HepG2 (cell line): ENCODE data around the gene EIF4E. TPM values are rescaled to one million over a fixed set of nuclear protein-coding genes. Genes with fewer than 3 reads are reported as not detected.

Experiments
- ATAC-seq: fragments of 200-7000 bp; cut with Tn5 transposase; 3 replicates; pipeline ENCODE4 v1.9.1; 2020; ENCODE audit warnings: mild to moderate bottlenecking, moderate library complexity
- BruUV-seq: library from RNA; stranded (reverse); fragments of 400-500 nt; replicated peaks from 2 replicates; lab custom pipeline; 2021; lab: Mats Ljungman, UMichigan
- CTCF ChIA-PET: fragments of 300-600 bp; formaldehyde crosslinking; extraction: SDS; loops from one replicate; lab custom pipeline; 2021; ENCODE audit warnings: low total read pairs, inconsistent platforms, low intra/inter-chr PET ratio; lab: Yijun Ruan, JAX
- POLR2A ChIA-PET: fragments of 350-600 bp; sonication (Branson Sonifier 250); formaldehyde crosslinking; loops from one replicate; lab custom pipeline; 2020; ENCODE audit warnings: antibody characterized with exemption, inconsistent platforms; lab: Yijun Ruan, JAX
- DNase-seq: peaks from one replicate; pipeline ENCODE4 v3.0.0-alpha.2; 2015; ENCODE audit warnings: low spot score
- FAIRE-seq: peaks from 3 replicates; lab custom pipeline; 2011; peaks lifted over from hg19 to GRCh38; lab: Jason Lieb, UNC
- H2AFZ ChIP-seq: one replicate; pipeline ENCODE4 v1.6.1; 2011; ENCODE audit warnings: low read length, inconsistent platforms
- H3K27ac ChIP-seq: fragments of 300-600 bp; 3 replicates; pipeline ENCODE4 v1.8.0; 2011; ENCODE audit warnings: mixed run types, mild to moderate bottlenecking, mixed read lengths, low read length, inconsistent platforms; ENCODE audit not compliant: insufficient read depth; ENCODE audit errors: extremely low read length
- H3K27me3 ChIP-seq, 2 experiments: fragments of 200-600 bp in 1 of 2; 2 replicates in 1 of 2; 3 replicates in 1 of 2; pipeline versions ENCODE4 v1.6.0 to v1.8.0; 2011; ENCODE audit warnings: low read length in 2 of 2, mild to moderate bottlenecking in 2 of 2, moderate library complexity in 2 of 2, inconsistent platforms in 1 of 2; ENCODE audit not compliant: insufficient read depth in 2 of 2, control insufficient read depth in 1 of 2
- H3K36me3 ChIP-seq, 2 experiments: fragments of 200-600 bp in 1 of 2; replicated peaks in 1 of 2; 2 replicates in 1 of 2; 3 replicates in 1 of 2; pipeline versions ENCODE4 v1.5.1 to v1.8.0; 2011; ENCODE audit warnings: low read length in 2 of 2, inconsistent platforms in 1 of 2; ENCODE audit not compliant: insufficient read depth in 2 of 2, control insufficient read depth in 1 of 2
- H3K4me1 ChIP-seq: 2 replicates; pipeline ENCODE4 v1.5.1; 2012; ENCODE audit warnings: low read length, inconsistent platforms; ENCODE audit not compliant: insufficient read depth
- H3K4me2 ChIP-seq: 2 replicates; pipeline ENCODE4 v1.6.0; 2011; ENCODE audit warnings: low read depth, low read length, inconsistent platforms
- H3K4me3 ChIP-seq, 3 experiments: fragments of 200-600 bp in 1 of 3; sonication (generic), shearing (Covaris generic) in 1 of 3; replicated peaks in 1 of 3; 2 replicates each; pipeline ENCODE4 v1.5.1; 2011 to 2016; ENCODE audit warnings: low read length in 3 of 3, inconsistent platforms in 2 of 3, low read depth in 2 of 3, mild to moderate bottlenecking in 2 of 3, control low read depth in 1 of 3, mixed read lengths in 1 of 3; ENCODE audit not compliant: insufficient read depth in 1 of 3
- H3K79me2 ChIP-seq: one replicate; pipeline ENCODE4 v1.6.1; 2011; ENCODE audit warnings: low read length, inconsistent platforms; ENCODE audit not compliant: insufficient read depth
- H3K9ac ChIP-seq: 2 replicates; pipeline ENCODE4 v1.6.0; 2011; ENCODE audit warnings: mild to moderate bottlenecking, low read depth, low read length, inconsistent platforms; ENCODE audit not compliant: insufficient read depth
- H3K9me3 ChIP-seq: 2 replicates; pipeline ENCODE4 v1.5.1; 2012; ENCODE audit warnings: mild to moderate bottlenecking, low read length
- H4K20me1 ChIP-seq: 2 replicates; pipeline ENCODE4 v1.6.0; 2011; ENCODE audit warnings: inconsistent platforms, mild to moderate bottlenecking, low read length, moderate library complexity; ENCODE audit not compliant: insufficient read depth
- ATF7 ChIP-seq, 2 experiments: fragments of 450-650 bp in 1 of 2; sonication (generic) in 1 of 2; formaldehyde crosslinking in 1 of 2; IDR thresholded peaks; 2 replicates each; pipeline versions ENCODE4 v1.4.0 to v1.6.1; 2016 to 2020; ENCODE audit warnings: antibody characterized with exemption in 1 of 2, mild to moderate bottlenecking in 1 of 2, missing genetic modification reagents in 1 of 2
- HNF4A ChIP-seq: sonication (generic); formaldehyde crosslinking; IDR thresholded peaks from 2 replicates; pipeline ENCODE4 v1.4.0; 2020; ENCODE audit warnings: missing genetic modification reagents
- MBNL3 ChIP-seq: fragments of 250-450 bp; sonication (Bioruptor Pico); conservative IDR thresholded peaks from 2 replicates; pipeline ENCODE4 v1.8.0; 2022; ENCODE audit warnings: mild to moderate bottlenecking, inconsistent platforms
- NFATC3 ChIP-seq: sonication (generic); formaldehyde crosslinking; IDR thresholded peaks from 2 replicates; pipeline ENCODE4 v1.5.1; 2020; ENCODE audit warnings: mild to moderate bottlenecking, missing genetic modification reagents
- NPAS2 ChIP-seq: sonication (generic); formaldehyde crosslinking; IDR thresholded peaks from 2 replicates; pipeline ENCODE4 v1.8.0; 2022; ENCODE audit warnings: mild to moderate bottlenecking, missing genetic modification reagents, borderline replicate concordance
- NR2F6 ChIP-seq, 2 experiments: IDR thresholded peaks; 2 replicates each; pipeline ENCODE4 v1.6.1; 2016; ENCODE audit warnings: antibody characterized with exemption in 1 of 2, mild to moderate bottlenecking in 1 of 2
- NR3C1 ChIP-seq: sonication (generic); formaldehyde crosslinking; IDR thresholded peaks from 2 replicates; pipeline ENCODE4 v1.4.0; 2020; ENCODE audit warnings: missing genetic modification reagents
- PAF1 ChIP-seq: IDR thresholded peaks from 2 replicates; pipeline ENCODE4 v1.6.1; 2016; ENCODE audit warnings: missing genetic modification reagents, missing compliant biosample characterization
- POLR2G ChIP-seq: fragments of 200-400 bp; formaldehyde crosslinking; IDR thresholded peaks from 2 replicates; pipeline ENCODE4 v1.6.1; 2018; ENCODE audit warnings: mild to moderate bottlenecking, low read depth, low read length, moderate library complexity
- SP140L ChIP-seq: sonication (generic); formaldehyde crosslinking; IDR thresholded peaks from 2 replicates; pipeline ENCODE4 v1.4.0; 2020; ENCODE audit warnings: missing genetic modification reagents, borderline replicate concordance
- TCF12 ChIP-seq, 2 experiments: fragments of 450-650 bp in 1 of 2; sonication (generic) in 1 of 2; formaldehyde crosslinking in 1 of 2; IDR thresholded peaks; 2 replicates each; pipeline versions ENCODE4 v1.6.1 to v1.8.0; 2017 to 2022; ENCODE audit warnings: antibody characterized with exemption in 1 of 2, mild to moderate bottlenecking in 1 of 2, missing genetic modification reagents in 1 of 2, moderate library complexity in 1 of 2
- ZKSCAN8 ChIP-seq: IDR thresholded peaks from 2 replicates; pipeline ENCODE4 v1.6.1; 2016; ENCODE audit warnings: borderline replicate concordance, missing genetic modification reagents, missing compliant biosample characterization
- ZNF549 ChIP-seq: sonication (generic); formaldehyde crosslinking; IDR thresholded peaks from 2 replicates; pipeline ENCODE4 v1.5.0; 2020; ENCODE audit warnings: missing genetic modification reagents
- ZNF703 ChIP-seq: sonication (generic); formaldehyde crosslinking; IDR thresholded peaks from 2 replicates; pipeline ENCODE4 v1.5.1; 2020; ENCODE audit warnings: missing genetic modification reagents, mild to moderate bottlenecking, moderate library complexity, borderline replicate concordance
- WGBS: methylation state at CpG from one replicate; pipeline ENCODE4 v1.1.6; 2017; ENCODE audit warnings: low lambda C conversion rate; 5-methylcytosine and 5-hydroxymethylcytosine counted together
- in situ Hi-C: cut with HindIII; loops from 2 replicates; pipeline ENCODE4 v1.10.0; 2017; ENCODE audit warnings: low pct_unique_long_range_greater_than_20kb; ENCODE audit not compliant: extremely low pct_ligation_motif_present
- intact Hi-C: fragments of 100-400 bp; cut with micrococcal nuclease; formaldehyde crosslinking; loops from one replicate; pipeline ENCODE4 v1.10.0; 2022; ENCODE audit not compliant: unreplicated experiment
- polyA plus RNA-seq, 8 experiments: library from polyadenylated mRNA; depleted of rRNA in 3 of 8; stranded (reverse) in 7 of 8; unstranded in 1 of 8; fragments of >200 nt; fragmentation: Illumina TruSeq in 4 of 8; extraction: Trizol in 4 of 8; gene quantifications; 2 replicates each; pipeline versions ENCODE4 v1.2.1 to v1.2.3, GENCODE V29; 2011 to 2016; ENCODE audit warnings: low read depth in 4 of 8, missing spikeins in 1 of 8, mixed read lengths in 1 of 8; ENCODE audit not compliant: insufficient read depth in 1 of 8
- total RNA-seq, 5 experiments: library from RNA; depleted of rRNA; stranded (reverse); fragments of >200 nt; fragmentation: Illumina TruSeq; extraction: Trizol; gene quantifications; 2 replicates each; pipeline ENCODE4 v1.2.3, GENCODE V29; 2016; ENCODE audit warnings: low read depth in 1 of 5
- TF ChIP-seq, protein P1 (sequence below): sonication (generic); formaldehyde crosslinking; IDR thresholded peaks from 2 replicates; pipeline ENCODE4 v1.8.1; 2023; ENCODE audit warnings: mild to moderate bottlenecking, missing genetic modification reagents, borderline replicate concordance
- TF ChIP-seq, protein P2 (sequence below): sonication (generic); formaldehyde crosslinking; IDR thresholded peaks from 2 replicates; pipeline ENCODE4 v1.8.1; 2023; ENCODE audit warnings: missing genetic modification reagents, mild to moderate bottlenecking, borderline replicate concordance
- TF ChIP-seq, protein P3 (sequence below): sonication (generic); formaldehyde crosslinking; IDR thresholded peaks from 2 replicates; pipeline ENCODE4 v1.4.0; 2020; ENCODE audit warnings: missing genetic modification reagents
- TF ChIP-seq, protein P4 (sequence below): sonication (generic); formaldehyde crosslinking; IDR thresholded peaks from 2 replicates; pipeline ENCODE4 v1.4.0; 2020; ENCODE audit warnings: missing genetic modification reagents, borderline replicate concordance
- TF ChIP-seq, protein P5 (sequence below): sonication (generic); formaldehyde crosslinking; IDR thresholded peaks from 2 replicates; pipeline ENCODE4 v1.5.1; 2020; ENCODE audit warnings: missing genetic modification reagents, mild to moderate bottlenecking, borderline replicate concordance

EIF4E gene
- total and polyA plus RNA-seq, 2 of the 13 experiments (the other 11 are each of a cell fraction or from before 2014, with no cell fraction given), result 50.8 to 194 TPM

DNA sequence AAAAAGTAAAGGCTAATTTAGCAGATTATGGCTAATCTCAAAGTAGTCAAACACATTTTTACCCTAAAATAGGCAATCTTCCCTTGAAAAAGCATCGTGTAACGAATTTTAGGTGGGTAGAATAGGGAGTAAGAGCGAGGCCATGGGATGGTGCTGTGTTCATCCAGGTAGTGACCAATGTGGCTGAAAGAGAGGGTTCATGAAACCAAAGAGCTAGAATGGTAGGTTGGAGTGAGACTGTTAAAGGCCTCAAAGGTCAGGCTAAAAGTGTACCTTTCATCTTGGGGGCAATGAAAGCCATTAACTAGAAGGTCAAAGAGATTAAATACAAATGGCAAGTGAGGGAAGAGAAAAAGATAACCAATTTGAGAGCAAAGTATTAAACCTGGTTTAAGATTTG lies 23.6 kb downstream of the EIF4E start (continued):
- TF ChIP-seq, protein P1, sequence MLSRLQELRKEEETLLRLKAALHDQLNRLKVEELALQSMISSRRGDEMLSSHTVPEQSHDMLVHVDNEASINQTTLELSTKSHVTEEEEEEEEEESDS (CRISPR knock-in tag), result no peak
- TF ChIP-seq, protein P2, sequence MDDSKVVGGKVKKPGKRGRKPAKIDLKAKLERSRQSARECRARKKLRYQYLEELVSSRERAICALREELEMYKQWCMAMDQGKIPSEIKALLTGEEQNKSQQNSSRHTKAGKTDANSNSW (CRISPR knock-in tag), result no peak
- TF ChIP-seq HNF4A (peak; percentile 39), ATF7 (IDR thresholded peaks at IDR 0.05) (no peak), ATF7 (CRISPR knock-in tag; IDR thresholded peaks at IDR 0.05) (no peak), NR2F6 (IDR thresholded peaks at IDR 0.05) (0 out of 2 replicates have a peak, but pooled peaks have one; percentile 36), NR2F6 (CRISPR knock-in tag; IDR thresholded peaks at IDR 0.05) (no peak), POLR2G (no peak), SP140L (no peak), TCF12 (IDR thresholded peaks at IDR 0.05) (no peak), TCF12 (CRISPR knock-in tag; IDR thresholded peaks at IDR 0.05) (no peak), NPAS2 (no peak)

DNA sequence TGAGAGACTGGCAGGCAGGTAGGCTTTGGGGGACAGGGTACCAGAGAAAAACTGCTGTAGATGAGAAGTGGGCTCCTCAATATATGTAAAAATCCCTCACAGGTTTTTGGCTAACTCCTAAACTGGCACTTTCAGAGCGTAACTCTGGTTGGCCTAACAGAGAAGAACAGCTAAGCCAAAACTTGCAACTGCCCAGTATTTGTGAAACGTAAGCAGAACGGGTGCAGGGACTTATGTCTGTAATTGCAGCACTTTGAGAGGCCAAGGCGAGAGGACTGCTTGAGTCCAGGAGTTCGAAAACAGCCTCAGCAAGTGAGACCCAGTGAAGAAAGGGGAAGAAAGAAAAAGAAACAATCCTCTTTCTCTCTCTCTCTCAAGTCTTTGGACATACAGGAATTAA lies 25.0 kb downstream of the EIF4E start:
- Histone ChIP-seq H3K79me2 (peaks cover 93% of the 10 kb centered on the region), H3K4me3 (no peak overlapping the region), H3K4me1 (peaks cover 25% of the 10 kb centered on the region), H3K27ac (no peak overlapping the region), H3K4me2 (no peak overlapping the region), H3K36me3 (peaks cover 3 to 30% of the 10 kb centered on the region in 2 experiments), H3K9ac (no peak overlapping the region), H4K20me1 (peaks cover 36% of the 10 kb centered on the region; the same call in 1 of the 2 replicates), H2AFZ (no peak overlapping the region), H3K27me3 (no peaks in the 10 kb centered on the region; a peak in 1 of 5 replicates), H3K9me3 (no peaks in the 10 kb centered on the region)
- intact Hi-C loops, result no loop called here
- FAIRE-seq (no peak), DNase-seq (no peak), ATAC-seq (no peak)
- ChIA-PET POLR2A (no interaction called here), CTCF (no interaction called here)
- BruUV-seq, result no TSS peak
- in situ Hi-C loops, result no loop called here
- 96% methylated on average over 5 of the region's 5 CpGs for WGBS
- TF ChIP-seq, protein P3, sequence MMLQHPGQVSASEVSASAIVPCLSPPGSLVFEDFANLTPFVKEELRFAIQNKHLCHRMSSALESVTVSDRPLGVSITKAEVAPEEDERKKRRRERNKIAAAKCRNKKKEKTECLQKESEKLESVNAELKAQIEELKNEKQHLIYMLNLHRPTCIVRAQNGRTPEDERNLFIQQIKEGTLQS (CRISPR knock-in tag), result no peak
- TF ChIP-seq ZNF549 (CRISPR knock-in tag), result no peak
- TF ChIP-seq, protein P4, sequence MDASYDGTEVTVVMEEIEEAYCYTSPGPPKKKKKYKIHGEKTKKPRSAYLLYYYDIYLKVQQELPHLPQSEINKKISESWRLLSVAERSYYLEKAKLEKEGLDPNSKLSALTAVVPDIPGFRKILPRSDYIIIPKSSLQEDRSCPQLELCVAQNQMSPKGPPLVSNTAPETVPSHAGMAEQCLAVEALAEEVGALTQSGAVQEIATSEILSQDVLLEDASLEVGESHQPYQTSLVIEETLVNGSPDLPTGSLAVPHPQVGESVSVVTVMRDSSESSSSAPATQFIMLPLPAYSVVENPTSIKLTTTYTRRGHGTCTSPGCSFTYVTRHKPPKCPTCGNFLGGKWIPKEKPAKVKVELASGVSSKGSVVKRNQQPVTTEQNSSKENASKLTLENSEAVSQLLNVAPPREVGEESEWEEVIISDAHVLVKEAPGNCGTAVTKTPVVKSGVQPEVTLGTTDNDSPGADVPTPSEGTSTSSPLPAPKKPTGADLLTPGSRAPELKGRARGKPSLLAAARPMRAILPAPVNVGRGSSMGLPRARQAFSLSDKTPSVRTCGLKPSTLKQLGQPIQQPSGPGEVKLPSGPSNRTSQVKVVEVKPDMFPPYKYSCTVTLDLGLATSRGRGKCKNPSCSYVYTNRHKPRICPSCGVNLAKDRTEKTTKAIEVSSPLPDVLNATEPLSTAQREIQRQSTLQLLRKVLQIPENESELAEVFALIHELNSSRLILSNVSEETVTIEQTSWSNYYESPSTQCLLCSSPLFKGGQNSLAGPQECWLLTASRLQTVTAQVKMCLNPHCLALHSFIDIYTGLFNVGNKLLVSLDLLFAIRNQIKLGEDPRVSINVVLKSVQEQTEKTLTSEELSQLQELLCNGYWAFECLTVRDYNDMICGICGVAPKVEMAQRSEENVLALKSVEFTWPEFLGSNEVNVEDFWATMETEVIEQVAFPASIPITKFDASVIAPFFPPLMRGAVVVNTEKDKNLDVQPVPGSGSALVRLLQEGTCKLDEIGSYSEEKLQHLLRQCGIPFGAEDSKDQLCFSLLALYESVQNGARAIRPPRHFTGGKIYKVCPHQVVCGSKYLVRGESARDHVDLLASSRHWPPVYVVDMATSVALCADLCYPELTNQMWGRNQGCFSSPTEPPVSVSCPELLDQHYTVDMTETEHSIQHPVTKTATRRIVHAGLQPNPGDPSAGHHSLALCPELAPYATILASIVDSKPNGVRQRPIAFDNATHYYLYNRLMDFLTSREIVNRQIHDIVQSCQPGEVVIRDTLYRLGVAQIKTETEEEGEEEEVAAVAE (CRISPR knock-in tag), result no peak
- no peak for TF ChIP-seq NFATC3 (CRISPR knock-in tag)
- no peak for TF ChIP-seq ZNF703 (CRISPR knock-in tag)
- no peak for TF ChIP-seq PAF1
- TF ChIP-seq, protein P5, sequence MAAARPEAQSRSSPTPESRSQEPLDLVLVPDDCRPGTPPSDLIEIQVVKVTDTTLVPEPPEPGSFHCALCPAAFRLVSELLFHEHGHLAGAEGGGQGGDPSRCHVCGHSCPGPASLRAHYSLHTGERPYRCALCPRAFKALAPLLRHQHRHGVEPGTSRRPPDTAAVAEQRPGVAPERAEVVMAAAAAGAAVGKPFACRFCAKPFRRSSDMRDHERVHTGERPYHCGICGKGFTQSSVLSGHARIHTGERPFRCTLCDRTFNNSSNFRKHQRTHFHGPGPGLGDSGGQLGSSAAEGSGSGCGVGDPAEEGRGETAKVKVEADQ (CRISPR knock-in tag), result no peak
- no peak for TF ChIP-seq NR3C1 (CRISPR knock-in tag)
- no peak for TF ChIP-seq ZKSCAN8
- TF ChIP-seq MBNL3 (CRISPR knock-in tag), result no peak
